ENCODE measurements around the gene MEGF6. TPM values are rescaled to one million over a fixed set of nuclear protein-coding genes. Genes with fewer than 3 reads are reported as not detected.

The MEGF6 gene
- total RNA-seq, 4 donors from 2014 or later = 0.88 to 69.0 (median 36.9) TPM

DNA sequence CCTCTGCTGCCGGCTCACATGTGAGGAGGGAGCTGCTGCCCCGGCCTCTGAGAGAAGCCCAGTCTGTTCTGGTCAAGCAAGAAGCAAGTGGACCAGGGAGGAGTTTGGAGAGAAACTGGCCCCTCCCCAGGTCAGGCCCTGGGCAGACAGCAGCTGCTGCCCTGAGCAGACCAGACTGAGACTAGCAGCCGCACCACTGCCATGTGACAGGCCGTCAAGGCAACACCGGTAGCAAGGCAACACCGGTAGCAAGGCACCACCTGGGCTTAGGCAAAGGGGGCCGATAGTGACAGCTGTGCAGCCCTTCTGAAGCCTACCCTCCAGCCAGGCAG is 106.5 kb downstream of the MEGF6 start:
- H3K36me3 ChIP-seq = no peaks in the 10 kb centered on the region
- intact Hi-C loops (cut with DNase I; ENCODE audit: low total_unique reads) = no loop called here
- no peaks in the 10 kb centered on the region for H3K27me3 ChIP-seq
- no peak for DNase-seq
- TF ChIP-seq, protein P1, sequence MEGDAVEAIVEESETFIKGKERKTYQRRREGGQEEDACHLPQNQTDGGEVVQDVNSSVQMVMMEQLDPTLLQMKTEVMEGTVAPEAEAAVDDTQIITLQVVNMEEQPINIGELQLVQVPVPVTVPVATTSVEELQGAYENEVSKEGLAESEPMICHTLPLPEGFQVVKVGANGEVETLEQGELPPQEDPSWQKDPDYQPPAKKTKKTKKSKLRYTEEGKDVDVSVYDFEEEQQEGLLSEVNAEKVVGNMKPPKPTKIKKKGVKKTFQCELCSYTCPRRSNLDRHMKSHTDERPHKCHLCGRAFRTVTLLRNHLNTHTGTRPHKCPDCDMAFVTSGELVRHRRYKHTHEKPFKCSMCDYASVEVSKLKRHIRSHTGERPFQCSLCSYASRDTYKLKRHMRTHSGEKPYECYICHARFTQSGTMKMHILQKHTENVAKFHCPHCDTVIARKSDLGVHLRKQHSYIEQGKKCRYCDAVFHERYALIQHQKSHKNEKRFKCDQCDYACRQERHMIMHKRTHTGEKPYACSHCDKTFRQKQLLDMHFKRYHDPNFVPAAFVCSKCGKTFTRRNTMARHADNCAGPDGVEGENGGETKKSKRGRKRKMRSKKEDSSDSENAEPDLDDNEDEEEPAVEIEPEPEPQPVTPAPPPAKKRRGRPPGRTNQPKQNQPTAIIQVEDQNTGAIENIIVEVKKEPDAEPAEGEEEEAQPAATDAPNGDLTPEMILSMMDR (IDR thresholded peaks at IDR 0.05) = no peak
- no peak for TF ChIP-seq POLR2A (IDR thresholded peaks at IDR 0.05)
- peak overlapping the region; percentile 64 to 68 for H3K27ac ChIP-seq
- no peak overlapping the region for H3K4me3 ChIP-seq
- H3K4me1 ChIP-seq = no peaks in the 10 kb centered on the region
- H3K9me3 ChIP-seq = no peaks in the 10 kb centered on the region

DNA sequence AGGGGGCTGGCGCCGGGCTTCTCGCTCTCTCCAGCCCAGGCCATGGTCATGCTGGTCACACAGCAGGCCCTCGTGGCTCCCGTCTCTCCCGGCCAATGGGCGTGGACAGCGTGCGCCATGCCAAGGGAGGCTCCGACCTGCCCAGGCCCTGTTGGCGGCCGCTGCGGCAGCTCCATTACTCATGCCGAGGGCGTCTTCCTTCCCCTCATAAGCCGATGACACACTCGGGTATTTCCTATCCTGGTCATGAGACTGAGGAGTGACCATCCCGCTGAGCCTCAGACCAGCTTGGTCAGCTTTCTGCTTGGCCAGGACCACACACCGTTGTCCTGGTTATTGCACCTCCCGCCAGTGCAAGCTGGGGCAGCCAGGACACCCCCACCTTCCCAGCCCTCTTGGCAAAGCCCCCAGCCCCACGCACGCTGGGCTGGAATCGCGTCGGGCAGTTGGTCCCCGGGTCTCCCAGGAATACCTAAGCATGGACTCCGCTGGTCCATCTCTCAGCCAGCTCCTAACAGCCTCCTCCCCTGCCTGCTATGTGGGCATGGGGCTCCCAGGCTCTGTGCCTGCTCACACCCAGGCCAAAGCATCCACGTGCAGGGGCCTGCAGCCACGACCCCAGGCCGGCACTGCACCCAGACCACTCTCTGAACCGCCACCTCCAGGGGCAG is 107.0 kb downstream of the MEGF6 start:
- Histone ChIP-seq H3K9me3 (no peaks in the 10 kb centered on the region), H3K4me1 (no peaks in the 10 kb centered on the region), H3K4me3 (no peak overlapping the region), H3K27me3 (no peaks in the 10 kb centered on the region), H3K27ac (peak overlapping the region; percentile 64 to 68), H3K36me3 (no peaks in the 10 kb centered on the region)
- TF ChIP-seq, protein P1 (IDR thresholded peaks at IDR 0.05) = no peak
- no peak for TF ChIP-seq POLR2A (IDR thresholded peaks at IDR 0.05)
- peak; percentile 76 to 83 for DNase-seq
- intact Hi-C loops (cut with DNase I; ENCODE audit: low total_unique reads) = no loop called here

DNA sequence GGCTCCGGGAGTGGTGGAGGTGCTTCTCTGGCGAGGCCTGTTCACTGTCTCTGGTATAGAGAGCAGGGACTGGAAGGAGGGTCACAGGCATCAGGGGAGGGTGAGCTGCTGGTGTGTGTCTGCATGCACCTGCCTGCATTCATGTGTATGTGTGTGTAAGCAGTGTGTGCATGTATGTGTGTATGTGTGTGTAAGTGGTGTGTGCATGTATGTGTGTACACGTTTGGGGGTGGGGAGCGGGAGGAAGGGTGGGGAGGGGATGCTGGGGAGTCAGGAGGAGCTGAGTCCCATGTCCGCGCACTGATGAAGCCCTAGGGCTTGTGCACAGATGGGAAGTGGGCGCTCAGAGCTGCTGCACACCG is 107.8 kb downstream of the MEGF6 start:
- DNase-seq = no peak
- Histone ChIP-seq H3K4me3 (no peak overlapping the region), H3K9me3 (no peaks in the 10 kb centered on the region), H3K27me3 (no peaks in the 10 kb centered on the region), H3K4me1 (no peaks in the 10 kb centered on the region), H3K36me3 (no peaks in the 10 kb centered on the region), H3K27ac (peak overlapping the region in 1 of 2 donors; percentile 68)
- intact Hi-C loops (cut with DNase I; ENCODE audit: low total_unique reads) = no loop called here
- TF ChIP-seq, protein P1 (IDR thresholded peaks at IDR 0.05) = no peak
- no peak for TF ChIP-seq POLR2A (IDR thresholded peaks at IDR 0.05)

DNA sequence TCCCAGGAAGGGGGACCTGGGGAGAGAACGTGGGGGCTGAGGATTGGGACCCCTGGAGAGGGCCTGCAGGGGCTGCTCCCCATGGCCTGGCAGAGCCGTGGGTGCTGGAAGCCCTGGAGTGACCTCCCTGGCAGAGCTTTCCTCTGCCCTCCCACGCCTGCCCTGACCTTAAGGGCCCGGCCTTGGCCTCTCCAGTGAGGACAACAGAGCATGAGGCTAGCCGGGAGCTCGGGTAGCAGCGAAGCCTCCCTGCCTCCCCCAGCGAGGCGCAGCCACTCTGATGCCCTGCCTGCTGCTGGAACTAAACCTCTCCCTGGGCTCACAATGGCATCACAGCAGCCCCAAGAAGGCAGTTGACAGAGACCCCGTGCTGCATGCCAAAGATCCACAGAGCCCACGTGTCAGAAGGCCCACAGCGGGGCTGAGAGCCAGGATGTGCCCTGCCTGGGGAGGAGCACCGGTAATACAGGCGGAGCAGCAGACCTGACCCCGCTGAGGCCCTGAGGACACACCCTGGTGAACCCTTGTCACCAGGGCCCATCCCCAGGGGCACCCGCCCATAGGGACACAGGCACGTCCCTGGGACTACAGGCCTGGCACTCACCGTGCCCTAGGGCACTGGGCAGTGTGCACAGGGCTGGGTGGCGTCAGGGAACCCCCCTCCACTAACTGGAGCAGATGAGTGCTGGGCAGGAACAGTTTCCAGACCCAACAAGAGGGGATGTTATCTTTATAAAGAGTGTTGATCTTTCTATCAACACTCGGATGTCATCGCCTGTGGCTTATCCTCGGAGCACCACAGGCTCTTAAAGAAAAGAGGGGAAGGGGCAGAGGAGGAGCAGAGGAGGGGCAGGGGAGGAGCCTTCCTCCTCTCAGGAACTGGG is 108.4 kb downstream of the MEGF6 start:
- no peak for DNase-seq
- Histone ChIP-seq H3K4me1 (no peaks in the 10 kb centered on the region), H3K9me3 (no peaks in the 10 kb centered on the region), H3K36me3 (no peaks in the 10 kb centered on the region), H3K4me3 (no peak overlapping the region), H3K27ac (no peak overlapping the region), H3K27me3 (no peaks in the 10 kb centered on the region)
- intact Hi-C loops (cut with DNase I; ENCODE audit: low total_unique reads) = no loop called here
- no peak for TF ChIP-seq POLR2A (IDR thresholded peaks at IDR 0.05)
- TF ChIP-seq, protein P1 (IDR thresholded peaks at IDR 0.05) = no peak

Data from uterus (tissue), 4 donors.